ENCODE measurements around the gene KRT71. TPM values are rescaled to one million over a fixed set of nuclear protein-coding genes. Genes with fewer than 3 reads are reported as not detected.

KRT71 gene
- total and polyA plus RNA-seq, 2 of the 8 experiments (the other 6 are each of a cell fraction or from before 2014, with no cell fraction given) = not detected

DNA sequence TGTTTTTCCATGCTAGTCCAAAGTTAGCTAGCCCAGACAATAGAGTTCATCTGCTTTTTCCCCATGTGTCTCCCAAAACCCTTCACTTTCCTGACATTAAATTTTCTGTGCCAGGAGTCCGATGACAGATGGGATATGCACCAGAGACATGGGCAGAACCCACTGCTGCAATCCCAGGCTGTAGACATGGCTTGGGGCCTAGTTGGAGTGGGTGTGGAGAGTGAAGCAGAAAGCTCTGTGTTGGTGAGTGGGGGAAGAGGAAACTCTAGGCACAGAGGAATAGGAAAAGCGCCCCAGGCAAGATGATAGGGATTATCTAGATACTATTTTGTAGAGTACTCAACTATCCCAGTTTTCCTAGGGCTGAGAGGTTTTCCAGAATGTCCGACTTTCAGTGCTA, 25.5 kb upstream of the KRT71 start:
- H2BK120ac ChIP-seq (replicated peaks; ENCODE audit: low read depth, low read length) = no peak overlapping the region
- H3K56ac ChIP-seq (replicated peaks; ENCODE audit: insufficient read length, low read depth, low read length) = no peak overlapping the region
- DNase-seq (ENCODE audit: low read depth in 1 of 2, low spot score in 2 of 2) (no peak), FAIRE-seq (no peak)
- H3K79me2 ChIP-seq (ENCODE audit: control insufficient read depth in 1 of 2, insufficient read depth in 2 of 2, low read length in 2 of 2) = no peaks in the 10 kb centered on the region
- H4K5ac ChIP-seq (ENCODE audit: insufficient read length, low read depth, low read length) = no peak overlapping the region
- no peak overlapping the region for H3K14ac ChIP-seq (ENCODE audit: insufficient read length)
- H3K23me2 ChIP-seq (ENCODE audit: low read depth, low read length) = no peaks in the 10 kb centered on the region
- no peaks in the 10 kb centered on the region for H3K36me3 ChIP-seq (ENCODE audit: control insufficient read depth in 2 of 4, insufficient read depth in 4 of 4, low read length in 3 of 4)
- H3K79me1 ChIP-seq (ENCODE audit: low read depth, low read length) = no peaks in the 10 kb centered on the region
- no peak overlapping the region for H2BK15ac ChIP-seq (ENCODE audit: low read length)
- 87% methylated on average over 3 of the region's 3 CpGs; no CpG with 5 or more reads in 1 of the 2 experiments for WGBS, 2 experiments (ENCODE audit: extremely low coverage in 1 of 2, insufficient coverage in 1 of 2, insufficient read length in 1 of 2, insufficient replicate concordance in 2 of 2, low coverage in 1 of 2, low lambda C conversion rate in 2 of 2, missing lambda C conversion rate in 1 of 2)
- CTCF ChIA-PET (ENCODE audit: partially characterized antibody) = interaction anchor here (0.7 to 23.2 kb wide), 15 partner anchors 10 to 297 kb away, joined by 3 to 502 read pairs (median 4); no protein-coding TSS in a partner anchor
- no peak overlapping the region for H3K18ac ChIP-seq (ENCODE audit: extremely low read depth, low read length)
- H2BK20ac ChIP-seq (ENCODE audit: low read length) = no peak overlapping the region
- H3K23ac ChIP-seq (ENCODE audit: insufficient read length) = no peak overlapping the region
- H3K27ac ChIP-seq (ENCODE audit: low read depth, low read length) = no peak overlapping the region
- H3K4ac ChIP-seq (replicated peaks; ENCODE audit: insufficient read length, low read depth, low read length) = no peak overlapping the region
- H2AK5ac ChIP-seq (ENCODE audit: low read depth, low read length) = no peak overlapping the region
- H3K4me1 ChIP-seq (replicated peaks in 1 of 4; ENCODE audit: control insufficient read depth in 3 of 4, insufficient read depth in 4 of 4, low read length in 3 of 4) = no peaks in the 10 kb centered on the region
- no peak overlapping the region for H4K8ac ChIP-seq (ENCODE audit: extremely low read depth, insufficient read depth, low read length)
- no peaks in the 10 kb centered on the region for H3K27me3 ChIP-seq (replicated peaks in 1 of 4; ENCODE audit: control insufficient read depth in 3 of 4, extremely low read depth in 1 of 4, insufficient read depth in 3 of 4, low read length in 3 of 4)
- POLR2A ChIA-PET (ENCODE audit: partially characterized antibody) = no interaction called here
- H2BK12ac ChIP-seq (ENCODE audit: low read depth, low read length) = no peak overlapping the region
- no peak overlapping the region for H2BK5ac ChIP-seq (ENCODE audit: low read depth, low read length)
- H3K9ac ChIP-seq (replicated peaks in 1 of 4; ENCODE audit: extremely low read depth in 1 of 4, low read depth in 3 of 4, low read length in 3 of 4) = no peak overlapping the region
- H3K4me2 ChIP-seq (ENCODE audit: insufficient read depth in 1 of 2, low read depth in 2 of 2, low read length in 2 of 2) = no peak overlapping the region
- H4K20me1 ChIP-seq (replicated peaks in 1 of 2; ENCODE audit: control insufficient read depth in 1 of 2, insufficient read depth in 2 of 2, low read length in 2 of 2) = no peaks in the 10 kb centered on the region
- no peak overlapping the region for H3K4me3 ChIP-seq (ENCODE audit: extremely low read depth in 1 of 4, insufficient read depth in 2 of 4, low read depth in 3 of 4, low read length in 4 of 4)
- no peaks in the 10 kb centered on the region for H3K9me3 ChIP-seq (ENCODE audit: insufficient read depth in 2 of 2, low read depth in 1 of 2, low read length in 1 of 2)
- H4K91ac ChIP-seq (replicated peaks; ENCODE audit: insufficient read length, low read length) = no peak overlapping the region
- H2AFZ ChIP-seq (ENCODE audit: low read length) = no peak overlapping the region
- TF ChIP-seq RFX5 (IDR thresholded peaks at IDR 0.05; ENCODE audit: borderline replicate concordance, low read depth, low read length) (no peak), BCL11A (IDR thresholded peaks at IDR 0.05; ENCODE audit: low read depth in 2 of 2, low read length in 2 of 2) (no peak), SP4 (IDR thresholded peaks at IDR 0.05; ENCODE audit: low read length) (no peak), CEBPB (IDR thresholded peaks at IDR 0.05; ENCODE audit: low read depth, low read length) (no peak), SP1 (IDR thresholded peaks at IDR 0.05; ENCODE audit: low read depth, low read length) (no peak), POLR2A (IDR thresholded peaks at IDR 0.05; ENCODE audit: control extremely low read depth in 1 of 2, low read depth in 2 of 2, low read length in 2 of 2) (no peak)

Measured in H1 (cell line).